22Rv1 (cell line): ENCODE results near the gene OLFM4.

ENCODE experiments used
- H3K27ac ChIP-seq: fragments of 450-650 bp; 2 replicates; pipeline ENCODE4 v1.5.1; 2017
- ZFX ChIP-seq: fragments of 450-650 bp; IDR thresholded peaks from 2 replicates; pipeline ENCODE4 v1.6.1; 2017; ENCODE audit warnings: antibody characterized with exemption, borderline replicate concordance
- TF ChIP-seq, protein P1 (sequence below): fragments of 450-650 bp; IDR thresholded peaks from 2 replicates; pipeline ENCODE4 v1.5.1; 2017; ENCODE audit warnings: mild to moderate bottlenecking

Gene OLFM4

GRCh38 chr13:53048880-53049279, 20.3 kb downstream of the OLFM4 start:
- no peak for TF ChIP-seq ZFX
- TF ChIP-seq, protein P1, sequence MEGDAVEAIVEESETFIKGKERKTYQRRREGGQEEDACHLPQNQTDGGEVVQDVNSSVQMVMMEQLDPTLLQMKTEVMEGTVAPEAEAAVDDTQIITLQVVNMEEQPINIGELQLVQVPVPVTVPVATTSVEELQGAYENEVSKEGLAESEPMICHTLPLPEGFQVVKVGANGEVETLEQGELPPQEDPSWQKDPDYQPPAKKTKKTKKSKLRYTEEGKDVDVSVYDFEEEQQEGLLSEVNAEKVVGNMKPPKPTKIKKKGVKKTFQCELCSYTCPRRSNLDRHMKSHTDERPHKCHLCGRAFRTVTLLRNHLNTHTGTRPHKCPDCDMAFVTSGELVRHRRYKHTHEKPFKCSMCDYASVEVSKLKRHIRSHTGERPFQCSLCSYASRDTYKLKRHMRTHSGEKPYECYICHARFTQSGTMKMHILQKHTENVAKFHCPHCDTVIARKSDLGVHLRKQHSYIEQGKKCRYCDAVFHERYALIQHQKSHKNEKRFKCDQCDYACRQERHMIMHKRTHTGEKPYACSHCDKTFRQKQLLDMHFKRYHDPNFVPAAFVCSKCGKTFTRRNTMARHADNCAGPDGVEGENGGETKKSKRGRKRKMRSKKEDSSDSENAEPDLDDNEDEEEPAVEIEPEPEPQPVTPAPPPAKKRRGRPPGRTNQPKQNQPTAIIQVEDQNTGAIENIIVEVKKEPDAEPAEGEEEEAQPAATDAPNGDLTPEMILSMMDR, result no peak
- H3K27ac ChIP-seq, result no peak overlapping the region

DNA sequence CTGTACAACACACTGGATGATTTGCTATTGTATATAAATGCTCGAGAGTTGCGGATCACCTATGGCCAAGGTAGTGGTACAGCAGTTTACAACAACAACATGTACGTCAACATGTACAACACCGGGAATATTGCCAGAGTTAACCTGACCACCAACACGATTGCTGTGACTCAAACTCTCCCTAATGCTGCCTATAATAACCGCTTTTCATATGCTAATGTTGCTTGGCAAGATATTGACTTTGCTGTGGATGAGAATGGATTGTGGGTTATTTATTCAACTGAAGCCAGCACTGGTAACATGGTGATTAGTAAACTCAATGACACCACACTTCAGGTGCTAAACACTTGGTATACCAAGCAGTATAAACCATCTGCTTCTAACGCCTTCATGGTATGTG, 21.5 kb downstream of the OLFM4 start:
- H3K27ac ChIP-seq, result no peak overlapping the region
- TF ChIP-seq, protein P1, result no peak
- TF ChIP-seq ZFX, result no peak

- H3K27ac ChIP-seq, result no peak overlapping the region
- TF ChIP-seq, protein P1, result no peak
- TF ChIP-seq ZFX, result no peak
Measured at GRCh38 chr13:53052675-53053074, 24.1 kb downstream of the OLFM4 start.

DNA sequence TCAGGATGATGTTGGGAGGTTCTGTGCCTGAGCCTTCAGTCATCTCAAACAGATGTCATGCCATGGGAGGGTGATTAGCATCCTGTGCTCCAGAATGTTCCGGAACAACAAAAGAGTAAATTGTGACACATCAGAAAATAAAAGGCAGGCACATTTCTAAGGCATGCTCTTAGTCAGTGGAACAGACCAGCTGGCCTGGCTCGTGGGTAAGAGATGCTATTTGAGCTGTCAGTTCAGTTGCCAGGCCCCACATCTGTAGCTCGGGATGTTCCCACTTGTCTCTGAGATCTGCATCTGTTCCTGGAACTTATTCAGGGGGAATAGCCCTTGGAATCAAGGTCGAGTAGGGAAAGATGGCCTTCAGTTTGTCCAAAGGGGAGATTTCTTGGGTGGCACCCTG, 26.0 kb downstream of the OLFM4 start:
- TF ChIP-seq, protein P1, result no peak
- no peak for TF ChIP-seq ZFX
- no peak overlapping the region for H3K27ac ChIP-seq

DNA sequence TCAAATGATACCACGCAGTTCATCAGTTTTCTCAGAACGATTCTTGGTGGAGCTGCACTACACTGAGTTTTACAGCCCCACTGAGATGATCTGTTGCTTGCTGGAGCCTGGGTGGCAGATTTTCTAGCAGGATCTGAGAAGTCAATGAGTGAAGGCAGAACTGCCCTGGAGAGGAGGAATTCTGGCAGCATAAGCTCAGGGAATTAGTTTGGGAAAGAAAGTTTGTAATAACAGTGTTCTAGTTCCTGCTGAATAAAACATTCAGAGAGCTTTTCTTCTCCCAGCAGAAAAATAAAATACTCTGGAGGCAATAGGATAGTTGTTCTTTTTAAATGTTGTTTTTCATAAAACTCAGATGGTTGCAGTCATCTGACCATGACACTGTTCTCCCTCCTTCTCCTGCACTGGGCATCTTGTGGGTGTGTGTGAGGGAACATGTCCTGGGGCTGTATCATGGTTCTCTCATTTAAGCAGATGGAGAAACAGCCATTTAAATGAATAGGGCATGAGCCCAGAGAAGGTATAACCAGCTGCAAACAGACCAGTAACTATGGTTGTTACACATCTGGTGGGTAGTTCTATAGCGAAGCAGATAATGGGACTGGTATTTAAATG, 29.6 kb downstream of the OLFM4 start:
- TF ChIP-seq ZFX, result no peak
- H3K27ac ChIP-seq, result no peak overlapping the region

DNA sequence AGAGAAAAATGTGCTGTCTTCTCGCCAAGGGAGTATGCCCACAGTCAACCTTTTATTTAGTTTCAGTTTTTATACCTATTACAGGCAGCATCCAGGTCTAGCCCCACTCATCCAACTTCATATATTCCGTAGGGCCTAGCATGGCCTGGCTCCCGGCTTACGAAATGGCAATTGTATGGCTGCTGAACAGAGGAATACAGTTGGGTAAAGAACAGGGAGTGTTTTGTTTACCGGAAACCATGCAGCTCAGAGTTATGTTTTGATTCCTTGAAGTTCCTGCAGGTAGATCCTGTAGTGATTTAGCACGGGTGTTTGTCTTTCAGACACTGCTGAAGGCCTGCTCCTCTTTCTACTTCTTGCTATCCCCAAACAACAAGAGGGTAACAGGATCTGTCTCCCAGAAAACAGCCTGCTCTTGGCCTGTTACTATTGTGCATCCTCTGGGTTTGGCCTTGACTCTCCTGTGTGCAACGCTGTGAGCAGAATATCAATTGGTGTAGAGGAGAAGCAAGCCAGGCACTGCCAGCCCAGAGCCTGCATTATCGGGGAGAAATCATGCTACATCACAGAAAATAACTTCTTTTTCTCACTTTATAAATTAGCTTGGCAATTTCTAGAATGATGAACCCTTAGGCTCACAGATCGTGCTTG, 32.4 kb downstream of the OLFM4 start:
- H3K27ac ChIP-seq, result no peak overlapping the region
- no peak for TF ChIP-seq ZFX
- TF ChIP-seq, protein P1, result no peak

DNA sequence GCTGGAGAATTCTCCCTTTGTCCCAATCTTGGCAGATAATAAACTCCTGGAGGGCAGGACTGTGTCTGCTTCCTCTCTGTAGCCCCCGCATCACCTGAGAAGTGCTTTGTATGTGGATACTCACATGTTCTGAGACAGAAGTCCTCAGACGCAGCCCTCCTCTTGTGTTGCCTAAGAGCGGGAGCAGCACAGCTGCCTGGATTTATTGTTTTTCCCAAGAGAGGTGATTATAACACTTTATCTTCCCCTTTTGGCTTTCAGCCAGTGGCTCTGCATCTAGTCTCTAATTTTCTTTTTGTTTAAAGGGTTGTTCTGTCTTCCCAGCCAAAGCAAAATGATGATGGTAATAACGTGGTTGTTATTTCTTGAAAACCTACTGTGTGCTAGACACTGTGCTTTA, 36.1 kb downstream of the OLFM4 start:
- no peak overlapping the region for H3K27ac ChIP-seq
- TF ChIP-seq, protein P1, result no peak
